Stimulated activated naive CD8-positive, alpha-beta T cell treated with anti-CD3 and anti-CD28 coated beads, Interleukin-15, Interleukin-2, amounts not matched to agents 100 U/mL and 50 U/mL, for 24 hours (primary cell): Measurements from ENCODE around the gene DISP2.
A peak's percentile ranks its signal among the peaks of the same experiment; 100 is the strongest.

Source experiments
- ATAC-seq: fragments of 150-1000 bp; cut with Tn5 transposase; one replicate; pipeline ENCODE4 v1.10.0; 2021
- DNase-seq: peaks from one replicate; pipeline ENCODE4 v3.0.0; 2021

The DISP2 gene

GRCh38 chr15:40344217-40344616, 13.8 kb upstream of the DISP2 start:
- no peak for DNase-seq
- no peak for ATAC-seq

GRCh38 chr15:40344631-40345120, 13.3 kb upstream of the DISP2 start:
- ATAC-seq (peak; percentile 60), DNase-seq (peak; percentile 77)

GRCh38 chr15:40345225-40345866, 12.7 kb upstream of the DISP2 start:
- ATAC-seq, result no peak

GRCh38 chr15:40345867-40346578, 12.0 kb upstream of the DISP2 start:
- no peak for ATAC-seq
- no peak for DNase-seq

More at GRCh38 chr15:40345225-40345866, 12.7 kb upstream of the DISP2 start:
- no peak for DNase-seq

GRCh38 chr15:40346579-40347558, 11.2 kb upstream of the DISP2 start:
- ATAC-seq, result no peak
- no peak for DNase-seq

- DNase-seq (no peak), ATAC-seq (peak; percentile 13)
These were observed 10.2 kb upstream of the DISP2 start for GRCh38 chr15:40347559-40348473.

GRCh38 chr15:40348474-40348870, 9.5 kb upstream of the DISP2 start:
- ATAC-seq, result no peak
- no peak for DNase-seq

GRCh38 chr15:40349163-40349562, 8.9 kb upstream of the DISP2 start:
- DNase-seq (no peak), ATAC-seq (no peak)

- DNase-seq (no peak), ATAC-seq (no peak)
These were observed 5.6 kb upstream of the DISP2 start for GRCh38 chr15:40352281-40352901.

- DNase-seq (no peak), ATAC-seq (no peak)
These were observed 4.3 kb upstream of the DISP2 start for GRCh38 chr15:40353697-40354096.

- ATAC-seq, result no peak
These were observed 3.4 kb upstream of the DISP2 start for GRCh38 chr15:40354408-40355171.

GRCh38 chr15:40355976-40356585, 1.9 kb upstream of the DISP2 start:
- ATAC-seq (no peak), DNase-seq (no peak)

More at GRCh38 chr15:40354408-40355171, 3.4 kb upstream of the DISP2 start:
- DNase-seq, result no peak

GRCh38 chr15:40357246-40357645, 773 bp upstream of the DISP2 start:
- DNase-seq (no peak), ATAC-seq (no peak)

GRCh38 chr15:40358471-40359353, 693 bp downstream of the DISP2 start:
- ATAC-seq, result peak; percentile 24
- peak; percentile 31 for DNase-seq

- DNase-seq (no peak), ATAC-seq (no peak)
These were observed 2.0 kb downstream of the DISP2 start for GRCh38 chr15:40360015-40360414.

- DNase-seq, result no peak
- no peak for ATAC-seq
These were observed 3.6 kb downstream of the DISP2 start for GRCh38 chr15:40361640-40362039.

- ATAC-seq (no peak), DNase-seq (no peak)
These were observed 5.6 kb downstream of the DISP2 start for GRCh38 chr15:40363611-40364010.

GRCh38 chr15:40364251-40364650, 6.2 kb downstream of the DISP2 start:
- ATAC-seq (no peak), DNase-seq (no peak)

GRCh38 chr15:40365016-40365415, 7.0 kb downstream of the DISP2 start:
- DNase-seq (no peak), ATAC-seq (no peak)
